Breast epithelium (tissue), 3 donors: ENCODE data around the gene SSTR1.
"Not testable (repeated sequence)": the region's sequence is repeated elsewhere in the genome, so short reads cannot be mapped to it uniquely, and the experiment has no call there.

Experiments
- POLR2A ChIP-seq: fragments of 450-650 bp; IDR thresholded peaks from one replicate; pipeline ENCODE4 v1.6.1; 2016; ENCODE audit warnings: antibody characterized with exemption, mild to moderate bottlenecking, moderate library complexity
- POLR2AphosphoS5 ChIP-seq, 3 donors: sonication (generic); formaldehyde crosslinking; IDR thresholded peaks; one replicate each; pipeline ENCODE4 v1.6.1; 2017; ENCODE audit warnings: antibody characterized with exemption in 3 of 3
- TF ChIP-seq, protein P1 (sequence below), 3 donors: fragments of 450-650 bp; IDR thresholded peaks; one replicate each; pipeline ENCODE4 v1.5.1; 2016 to 2017; ENCODE audit warnings: antibody characterized with exemption in 3 of 3, mild to moderate bottlenecking in 3 of 3, moderate library complexity in 3 of 3

DNA sequence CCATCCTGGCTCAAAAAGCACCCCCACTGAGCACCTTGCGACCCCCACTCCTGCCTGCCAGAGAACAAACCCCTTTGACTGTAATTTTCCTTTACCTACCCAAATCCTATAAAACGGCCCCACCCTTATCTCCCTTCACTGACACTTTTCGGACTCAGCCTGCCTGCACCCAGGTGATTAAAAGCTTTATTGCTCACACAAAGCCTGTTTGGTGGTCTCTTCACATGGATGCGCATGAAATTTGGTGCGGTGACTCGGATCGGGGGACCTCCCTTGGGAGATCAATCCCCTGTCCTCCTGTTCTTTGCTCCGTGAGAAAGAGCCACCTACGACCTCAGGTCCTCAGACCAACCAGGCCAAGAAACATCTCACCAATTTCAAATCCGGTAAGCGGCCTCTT is 16.9 kb upstream of the SSTR1 start:
- TF ChIP-seq, protein P1, sequence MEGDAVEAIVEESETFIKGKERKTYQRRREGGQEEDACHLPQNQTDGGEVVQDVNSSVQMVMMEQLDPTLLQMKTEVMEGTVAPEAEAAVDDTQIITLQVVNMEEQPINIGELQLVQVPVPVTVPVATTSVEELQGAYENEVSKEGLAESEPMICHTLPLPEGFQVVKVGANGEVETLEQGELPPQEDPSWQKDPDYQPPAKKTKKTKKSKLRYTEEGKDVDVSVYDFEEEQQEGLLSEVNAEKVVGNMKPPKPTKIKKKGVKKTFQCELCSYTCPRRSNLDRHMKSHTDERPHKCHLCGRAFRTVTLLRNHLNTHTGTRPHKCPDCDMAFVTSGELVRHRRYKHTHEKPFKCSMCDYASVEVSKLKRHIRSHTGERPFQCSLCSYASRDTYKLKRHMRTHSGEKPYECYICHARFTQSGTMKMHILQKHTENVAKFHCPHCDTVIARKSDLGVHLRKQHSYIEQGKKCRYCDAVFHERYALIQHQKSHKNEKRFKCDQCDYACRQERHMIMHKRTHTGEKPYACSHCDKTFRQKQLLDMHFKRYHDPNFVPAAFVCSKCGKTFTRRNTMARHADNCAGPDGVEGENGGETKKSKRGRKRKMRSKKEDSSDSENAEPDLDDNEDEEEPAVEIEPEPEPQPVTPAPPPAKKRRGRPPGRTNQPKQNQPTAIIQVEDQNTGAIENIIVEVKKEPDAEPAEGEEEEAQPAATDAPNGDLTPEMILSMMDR (IDR thresholded peaks at IDR 0.05): not testable (repeated sequence)
- not testable (repeated sequence) for TF ChIP-seq POLR2A; POLR2AphosphoS5 (IDR thresholded peaks at IDR 0.05)
